Dermis blood vessel endothelial cell (primary cell): ENCODE measurements around the gene CYB5R3. TPM values are rescaled to one million over a fixed set of nuclear protein-coding genes. Genes with fewer than 3 reads are reported as not detected.
A peak's percentile ranks its signal among the peaks of the same experiment; 100 is the strongest.
"Not testable (repeated sequence)": the region's sequence is repeated elsewhere in the genome, so short reads cannot be mapped to it uniquely, and the experiment has no call there.

Experiments used
- DNase-seq: peaks from one replicate; pipeline ENCODE4 v3.0.0; 2010
- total RNA-seq: library from RNA; depleted of rRNA; stranded (reverse); fragments of >200 nt; gene quantifications from 2 replicates; pipeline ENCODE4 v1.2.3, GENCODE V29; 2014

Gene CYB5R3
- total RNA-seq, 1 donor from 2014 or later: 139 TPM

DNA sequence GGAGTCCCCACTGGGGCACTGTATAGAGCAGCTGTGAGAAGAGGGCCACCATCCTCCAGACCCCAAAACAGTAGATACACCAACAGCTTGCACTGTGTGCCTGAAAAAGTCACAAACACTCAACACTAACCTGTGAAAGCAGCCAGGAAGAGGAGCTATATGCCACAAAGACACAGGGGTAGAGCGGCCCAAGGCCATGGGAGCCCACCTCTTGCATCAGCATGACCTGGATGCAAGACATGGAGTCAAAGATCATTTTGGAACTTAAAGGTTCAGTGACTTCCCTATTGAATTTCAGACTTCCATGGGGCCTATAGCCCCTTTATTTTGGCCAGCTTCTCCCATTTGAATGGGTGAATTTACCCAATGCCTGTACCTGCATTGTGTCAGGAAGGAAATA, 29.7 kb upstream of the CYB5R3 start:
- DNase-seq: no peak

DNA sequence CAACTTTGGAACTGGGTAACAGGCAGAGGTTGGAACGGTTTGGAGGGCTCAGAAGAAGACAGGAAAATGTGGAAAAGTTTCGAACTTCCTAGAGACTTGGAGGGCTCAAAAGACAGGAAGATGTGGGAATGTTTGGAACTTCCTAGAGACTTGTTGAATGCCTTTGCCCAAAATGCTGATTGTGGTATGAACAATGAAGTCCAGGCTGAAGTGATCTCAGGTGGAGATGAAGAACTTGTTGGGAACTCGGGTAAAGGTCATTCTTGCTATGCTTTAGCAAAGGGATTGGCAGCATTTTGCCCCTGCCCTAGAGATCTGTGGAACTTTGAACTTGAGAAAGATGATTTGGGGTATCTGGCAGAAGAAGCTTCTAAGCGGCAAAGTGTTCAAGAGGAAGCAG, 28.7 kb upstream of the CYB5R3 start:
- peak; percentile 70 for DNase-seq

DNA sequence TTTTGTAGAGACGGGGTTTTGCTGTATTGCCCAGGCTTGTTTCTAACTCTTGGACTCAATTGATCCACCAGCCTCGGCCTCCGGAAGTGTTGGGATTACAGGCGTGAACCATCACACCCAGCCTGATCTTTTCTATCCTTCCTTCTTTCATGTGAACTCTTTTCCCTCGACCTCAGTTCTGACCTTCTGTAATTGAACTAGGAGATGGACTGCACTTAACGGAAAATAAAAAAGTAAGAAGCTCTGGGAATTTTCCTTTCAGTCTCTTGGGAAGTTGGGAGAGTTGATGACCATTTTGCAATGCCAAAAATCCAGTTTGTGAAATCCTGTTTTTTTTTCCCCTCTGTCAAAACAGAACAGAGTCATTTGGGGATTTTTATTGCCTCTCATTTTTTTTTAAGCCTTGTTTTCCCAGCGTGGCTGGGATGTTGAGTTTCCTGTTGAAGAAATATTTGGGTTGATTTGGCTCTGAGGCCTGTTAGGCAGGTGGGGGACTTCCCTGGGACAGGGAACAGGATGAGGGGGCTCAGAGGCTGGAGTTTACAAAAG, 26.9 kb upstream of the CYB5R3 start:
- peak; percentile 72 for DNase-seq

DNA sequence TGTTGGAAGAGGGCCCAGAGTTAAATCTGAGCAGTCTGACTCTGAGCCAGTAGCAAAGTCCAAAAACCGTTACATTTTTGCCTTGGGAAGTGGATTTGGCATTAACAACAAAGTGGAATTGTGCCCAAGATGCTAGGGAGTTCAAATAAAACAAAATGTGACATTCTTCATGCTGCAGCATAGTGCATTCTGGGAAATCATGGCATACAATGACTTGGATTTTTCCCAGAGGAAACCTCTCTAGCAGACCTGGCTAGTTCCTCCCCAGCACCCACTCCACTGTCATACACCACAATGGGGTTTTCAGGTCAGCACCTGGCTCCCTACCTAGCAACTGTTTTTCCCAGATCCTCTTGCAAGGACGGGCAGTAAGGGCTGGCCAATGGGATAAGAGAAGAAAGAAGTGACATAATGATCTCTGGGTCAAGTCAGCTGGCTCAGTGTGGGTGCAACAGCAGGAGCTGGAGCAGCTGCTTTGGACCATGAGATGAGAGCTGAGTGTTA, 24.8 kb upstream of the CYB5R3 start:
- DNase-seq: peak; percentile 69

- not testable (repeated sequence) for DNase-seq
These were observed 23.9 kb upstream of the CYB5R3 start for GRCh38 chr22:42673071-42673470.

DNA sequence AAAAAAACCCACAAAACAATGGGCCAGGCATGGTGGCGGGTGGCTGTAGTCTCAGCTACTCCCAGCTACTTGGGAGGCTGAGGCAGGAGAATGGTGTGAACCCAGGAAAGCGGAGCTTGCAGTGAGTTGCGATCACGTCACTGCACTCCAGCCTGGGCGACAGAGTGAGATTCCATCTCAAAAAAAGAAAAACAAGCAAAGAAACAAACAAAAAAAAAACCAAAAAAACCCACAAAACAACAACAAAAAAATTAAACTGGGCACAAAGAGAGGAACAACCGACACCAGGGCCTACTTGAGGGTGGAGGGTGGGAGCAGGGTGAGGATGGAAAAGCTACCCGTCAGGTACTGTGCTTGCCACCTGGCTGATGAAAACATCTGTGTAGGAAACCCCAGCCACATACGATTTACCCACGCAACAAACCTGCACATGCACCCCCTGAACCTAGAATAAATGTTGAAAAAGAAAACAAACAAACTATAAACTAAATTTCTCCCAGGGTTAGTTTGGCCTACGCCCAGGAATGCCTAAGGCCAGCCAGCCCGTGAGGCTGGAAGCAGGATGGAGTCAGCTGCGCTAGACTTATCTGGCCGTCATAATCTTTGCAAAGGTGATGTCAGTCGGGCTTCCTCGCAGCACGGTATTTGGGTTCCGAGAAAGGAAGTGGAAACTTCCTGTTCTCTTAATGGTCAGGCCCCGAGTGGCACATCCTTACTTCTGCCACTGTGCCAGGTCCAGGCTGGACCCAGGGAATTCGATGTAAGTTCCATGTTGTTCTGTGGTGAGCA, 21.9 kb upstream of the CYB5R3 start:
- DNase-seq: peak; percentile 83

DNA sequence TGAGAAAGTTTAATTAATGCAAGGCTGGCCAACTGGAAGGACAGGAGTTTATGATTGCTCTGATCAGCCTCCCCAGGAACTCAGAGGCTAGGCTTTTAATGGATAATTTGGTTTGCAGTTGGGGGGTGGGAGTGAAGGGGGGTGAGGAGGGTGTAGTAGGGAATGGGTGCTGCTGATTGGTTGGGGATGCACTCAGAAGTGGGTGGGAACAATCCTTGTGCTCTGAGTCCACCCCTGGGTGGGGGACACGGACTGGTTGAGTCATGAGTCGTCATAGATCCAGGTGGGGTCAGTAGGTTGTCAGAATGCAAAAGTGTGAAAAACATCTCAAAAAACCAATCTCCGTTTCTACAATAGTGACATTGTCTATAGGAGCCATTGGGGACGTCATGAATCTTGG, 20.9 kb upstream of the CYB5R3 start:
- DNase-seq: no peak

DNA sequence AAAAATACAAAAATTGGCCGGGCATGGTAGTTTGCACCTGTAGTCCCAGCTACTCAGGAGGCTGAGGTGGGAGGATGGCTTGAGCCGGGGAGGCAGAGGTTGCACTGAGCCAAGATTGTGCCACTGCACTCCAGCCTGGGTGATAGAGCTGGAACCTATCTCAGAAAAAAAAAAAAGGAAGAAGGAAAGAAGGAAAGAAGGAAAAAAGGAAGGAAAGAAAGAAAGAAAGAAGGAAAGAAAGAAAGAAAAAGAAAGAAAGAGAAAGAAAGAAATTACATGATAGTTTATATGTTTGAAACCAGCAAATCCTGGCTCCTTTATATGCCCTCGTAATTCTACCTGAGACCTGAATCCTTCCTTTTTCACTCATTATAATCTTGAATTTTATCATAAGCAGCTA, 17.2 kb upstream of the CYB5R3 start:
- DNase-seq: not testable (repeated sequence)

DNA sequence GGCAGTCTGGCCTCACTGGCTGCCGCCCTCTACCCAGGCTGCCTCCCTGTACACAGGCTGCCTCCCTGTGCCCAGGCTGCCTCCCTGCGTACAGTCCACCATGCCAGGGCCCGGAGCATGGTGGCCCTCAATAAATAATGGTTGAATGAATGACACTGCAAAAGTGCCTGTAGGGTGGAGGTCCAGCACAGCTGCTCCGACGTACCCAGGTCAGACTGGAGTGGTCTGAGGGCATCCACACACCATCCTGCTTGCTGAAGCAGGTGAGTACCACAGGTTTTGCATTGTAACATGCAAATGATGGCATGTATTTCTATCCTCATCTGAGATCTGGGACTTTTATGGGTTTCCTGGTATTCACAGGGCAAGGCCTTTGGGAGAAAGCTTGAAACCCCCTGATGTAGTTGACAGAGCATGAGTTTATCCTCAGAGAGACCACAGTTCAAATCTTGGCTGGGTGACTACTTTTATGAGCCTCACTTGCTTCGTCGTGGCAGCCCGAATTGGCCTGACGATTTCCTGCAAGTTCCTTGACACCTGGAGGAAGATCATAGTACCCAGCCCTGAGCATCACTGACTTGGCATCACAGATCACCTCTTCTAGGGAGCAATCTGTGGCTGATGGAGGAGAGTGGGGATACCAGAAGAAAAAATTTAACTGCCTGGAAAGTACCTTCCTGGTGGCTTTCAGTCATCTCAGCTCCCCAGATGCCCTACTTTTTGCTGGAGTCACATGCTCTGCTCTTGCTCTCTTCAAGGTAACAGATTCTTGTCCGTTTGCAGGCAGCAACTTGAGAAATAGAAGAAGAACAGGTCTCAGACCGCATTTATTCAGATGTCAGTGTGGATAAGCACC, 16.0 kb upstream of the CYB5R3 start:
- DNase-seq: no peak

DNA sequence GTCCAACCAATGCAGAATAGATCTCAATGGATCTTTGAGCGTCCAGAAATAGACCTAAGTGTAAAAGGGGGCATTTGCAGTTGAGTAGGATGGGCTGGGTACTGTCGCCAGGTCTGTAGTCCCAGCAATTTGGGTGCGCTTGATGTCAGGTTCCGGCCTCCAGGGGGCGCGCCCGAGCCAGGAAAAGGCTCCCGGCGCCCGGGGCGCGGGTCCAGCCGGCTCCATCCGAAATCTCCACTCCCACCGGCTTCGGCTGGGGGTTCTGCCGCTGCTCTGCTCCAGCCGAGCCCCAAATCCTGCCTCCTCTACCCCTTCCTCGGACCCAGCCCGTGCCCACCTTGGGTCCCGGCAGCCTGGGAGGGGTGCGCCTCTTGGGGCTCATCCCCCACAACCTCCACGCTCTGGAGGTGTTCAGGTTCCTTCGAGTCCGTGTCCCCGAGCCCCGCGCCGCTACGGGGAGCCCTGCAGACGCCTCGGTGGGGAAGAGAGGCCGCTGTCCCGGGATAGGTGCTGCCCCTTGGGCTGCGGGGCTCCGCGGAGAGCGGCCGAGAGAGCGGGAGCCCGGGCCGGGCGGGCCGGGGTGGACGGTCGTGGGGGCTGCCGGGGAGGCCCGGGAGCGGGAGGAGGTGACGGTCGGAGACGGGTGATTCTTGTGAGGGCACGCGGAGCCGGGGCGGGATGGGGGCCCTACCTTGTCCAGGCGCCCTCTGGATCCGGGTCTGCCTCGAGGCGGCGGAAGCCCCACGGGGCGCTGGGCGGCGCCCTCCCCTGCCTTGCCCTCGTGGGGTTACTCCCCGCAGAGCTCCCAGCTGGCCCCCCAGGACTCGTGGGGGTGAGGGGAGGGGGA, 13.0 kb upstream of the CYB5R3 start:
- peak; percentile 80 for DNase-seq

DNA sequence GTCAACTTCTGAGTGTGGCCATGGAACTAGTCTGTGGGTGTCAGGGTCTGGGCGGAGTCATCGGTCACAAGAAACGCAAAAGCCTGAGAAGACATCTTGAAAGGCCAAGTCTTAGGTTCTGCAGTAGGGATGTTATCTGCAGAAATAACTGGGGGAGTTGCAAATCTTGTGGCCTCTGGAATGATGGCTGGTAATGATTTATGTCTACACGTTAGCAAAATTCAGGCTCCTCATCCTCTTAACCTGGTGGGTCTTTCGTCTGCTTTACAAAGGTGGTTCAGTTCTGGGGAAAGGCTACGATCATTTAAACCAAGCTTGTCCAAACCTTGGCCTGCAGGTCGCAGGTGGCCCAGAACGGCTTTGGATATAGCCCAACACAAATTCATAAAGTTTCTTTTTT, 7.4 kb upstream of the CYB5R3 start:
- DNase-seq: no peak

GRCh38 chr22:42655693-42656092, 6.5 kb upstream of the CYB5R3 start:
- no peak for DNase-seq

DNA sequence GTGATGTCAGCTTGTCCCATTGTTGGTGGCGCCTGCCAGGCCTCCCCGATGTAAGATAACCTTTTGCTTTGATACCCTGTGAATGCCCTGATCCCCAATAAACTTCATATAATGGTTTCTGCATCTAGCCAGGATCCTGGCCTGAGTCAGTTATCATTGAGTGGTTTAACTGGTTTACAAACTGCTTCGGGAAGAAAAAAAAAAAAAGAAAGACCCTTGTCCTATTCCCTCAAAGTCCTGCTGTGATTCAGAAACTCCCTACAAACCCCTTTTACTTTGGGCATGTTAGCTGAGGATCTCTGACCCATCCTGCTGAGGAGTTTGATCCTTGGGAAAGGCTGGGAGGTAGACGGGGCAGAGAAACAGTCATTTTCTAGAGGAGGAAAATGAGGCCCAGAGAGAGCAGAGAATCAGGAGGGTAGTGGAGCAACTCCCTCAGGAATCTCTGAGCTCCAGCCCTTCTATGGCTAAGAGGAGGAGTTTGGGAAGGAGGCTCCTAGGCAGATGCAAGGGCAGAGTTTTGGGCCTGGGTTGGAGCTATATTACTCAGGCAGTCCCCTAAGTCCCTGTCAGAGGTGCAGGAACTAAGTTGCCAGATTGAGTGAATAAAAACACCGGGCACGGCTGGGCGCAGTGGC, 5.4 kb upstream of the CYB5R3 start:
- no peak for DNase-seq

GRCh38 chr22:42653999-42654398, 4.8 kb upstream of the CYB5R3 start:
- DNase-seq: no peak

- no peak for DNase-seq
These were observed 1.9 kb upstream of the CYB5R3 start for GRCh38 chr22:42651134-42651533.

DNA sequence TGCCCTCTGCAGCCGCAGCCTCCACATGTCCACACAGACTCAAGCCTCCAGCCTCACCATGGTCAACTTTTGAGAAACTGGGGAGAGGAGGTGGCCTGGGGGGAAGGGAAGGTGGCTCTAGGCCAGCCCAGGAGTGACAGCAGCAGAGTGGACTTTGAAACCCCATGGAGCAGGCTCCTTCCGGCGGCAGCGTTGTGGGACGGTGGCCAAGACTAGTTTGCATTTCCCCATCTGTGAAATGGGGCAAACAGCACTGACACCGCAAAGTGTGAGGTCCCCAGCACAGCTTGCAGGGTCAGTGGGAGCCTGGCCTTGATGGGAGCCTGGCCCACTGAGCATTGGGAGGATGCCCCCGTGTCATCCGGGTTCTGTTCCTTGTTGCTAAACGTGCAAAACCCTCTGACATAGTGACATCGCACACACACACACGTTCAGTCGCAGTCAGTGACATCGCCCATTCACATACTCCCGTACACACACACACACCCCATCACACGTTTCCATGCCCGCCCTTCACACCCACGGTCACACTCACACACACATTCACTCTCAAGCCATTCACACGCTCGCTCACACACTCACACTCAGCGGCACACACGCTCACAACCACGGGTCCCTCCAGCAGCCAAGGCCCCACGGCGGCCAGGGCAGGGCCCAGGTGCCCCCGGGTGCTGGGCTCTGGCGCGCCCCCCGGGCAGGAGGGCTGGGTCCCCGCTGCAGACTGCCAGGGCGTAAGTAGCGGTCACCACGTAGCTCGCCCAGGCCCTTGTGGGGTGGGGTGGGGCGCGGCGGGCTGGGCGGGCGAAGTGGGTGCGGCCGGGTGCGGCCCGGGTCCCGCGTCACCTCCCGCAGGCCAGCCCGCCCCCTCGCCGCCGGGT, 585 bp downstream of the CYB5R3 start:
- DNase-seq: peak; percentile 53

DNA sequence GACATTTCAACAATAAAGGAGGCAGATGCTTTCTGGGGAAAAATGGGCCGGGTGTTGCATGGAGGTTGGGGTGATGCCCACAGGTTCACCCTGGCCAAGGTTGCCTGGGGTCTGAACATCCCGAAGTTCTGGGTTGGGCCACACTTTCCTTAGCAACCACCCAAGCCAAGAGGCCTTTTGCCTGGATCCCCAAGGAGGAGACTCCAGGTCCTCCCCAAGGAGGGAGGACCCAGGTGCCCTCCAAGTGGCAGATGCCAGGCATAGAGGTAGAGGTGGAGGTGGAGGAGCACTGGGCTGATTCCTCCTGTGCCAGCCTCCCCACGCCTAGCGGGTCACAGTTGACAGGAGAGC, 1.2 kb downstream of the CYB5R3 start:
- DNase-seq: no peak

GRCh38 chr22:42646569-42647525, 2.3 kb downstream of the CYB5R3 start:
- DNase-seq: no peak

DNA sequence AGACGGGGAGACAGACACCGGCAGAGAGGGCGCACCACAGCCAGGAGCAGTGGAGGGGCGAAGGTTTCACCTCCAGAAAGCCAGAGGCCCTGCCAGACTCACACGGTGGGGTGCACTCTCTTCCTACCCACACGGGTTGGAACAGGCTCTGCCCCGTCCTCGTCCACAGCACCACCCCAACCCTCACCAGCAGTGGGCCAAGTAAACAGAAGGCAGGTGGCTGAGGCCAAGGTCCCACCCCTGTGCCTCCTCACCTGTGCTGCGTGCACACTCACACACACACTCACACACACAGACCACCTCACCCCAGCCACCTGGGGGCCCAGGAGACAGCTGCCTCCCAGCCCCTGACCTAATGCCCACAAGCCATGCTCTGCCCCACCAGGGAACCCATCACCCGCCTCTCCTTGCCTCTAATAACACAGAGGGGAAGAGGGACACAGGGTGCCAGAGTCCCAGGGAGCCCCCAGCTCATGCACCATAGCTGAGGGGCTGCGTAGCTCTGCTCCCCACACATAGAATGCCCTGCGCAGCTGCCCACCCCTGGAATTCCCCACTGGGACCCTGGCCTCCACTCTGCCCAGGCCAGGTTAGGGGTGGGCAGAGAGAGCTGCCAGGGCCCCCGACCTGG, 3.1 kb downstream of the CYB5R3 start:
- no peak for DNase-seq
